ENCODE results near the gene FAIM.
A peak's percentile ranks its signal among the peaks of the same experiment; 100 is the strongest.
"Not testable (repeated sequence)": the region's sequence is repeated elsewhere in the genome, so short reads cannot be mapped to it uniquely, and the experiment has no call there.

Gene FAIM

GRCh38 chr3:138608322-138609135 lies at the start of gene FAIM:
FAIM (plus strand) TSS chr3:138608771; CDS start chr3:138619727, 10,956 bp downstream.
- no peaks in the 10 kb centered on the region for H3K27me3 ChIP-seq
- intact Hi-C loops (cut with DNase I; ENCODE audit: low total_unique reads) = loop anchor here (10.0 kb wide), 1 partner anchor 86 kb away; no protein-coding TSS in a partner anchor
- no peak for TF ChIP-seq CTCF (IDR thresholded peaks at IDR 0.05)
- no peaks in the 10 kb centered on the region for H3K36me3 ChIP-seq
- peak within 1 kb of the TSS; percentile 95 to 98 for H3K27ac ChIP-seq
- peak; percentile 61 to 86 for DNase-seq
- H3K9me3 ChIP-seq = no peaks in the 10 kb centered on the region
- H3K4me1 ChIP-seq = peaks cover 0 to 14% (median 6%) of the 10 kb centered on the region in 4 donors
- peak within 1 kb of the TSS; percentile 77 to 84 for H3K4me3 ChIP-seq

GRCh38 chr3:138559134-138559533 lies 49.4 kb upstream of the FAIM start:
- H3K27ac ChIP-seq = no peak overlapping the region
- H3K4me3 ChIP-seq = no peak overlapping the region
- TF ChIP-seq CTCF (IDR thresholded peaks at IDR 0.05) = no peak
- H3K9me3 ChIP-seq = peaks cover 4 to 31% (median 6%) of the 10 kb centered on the region in 3 donors
- no peak for DNase-seq
- H3K4me1 ChIP-seq = no peaks in the 10 kb centered on the region
- no peaks in the 10 kb centered on the region for H3K27me3 ChIP-seq
- H3K36me3 ChIP-seq = peaks cover 13 to 40% (median 39%) of the 10 kb centered on the region in 3 donors
- intact Hi-C loops (cut with DNase I; ENCODE audit: low total_unique reads) = no loop called here

GRCh38 chr3:138560501-138560900 lies 48.1 kb upstream of the FAIM start:
- Histone ChIP-seq H3K9me3 (peaks cover 4 to 31% (median 6%) of the 10 kb centered on the region in 3 donors), H3K4me1 (no peaks in the 10 kb centered on the region), H3K4me3 (no peak overlapping the region), H3K27ac (no peak overlapping the region), H3K36me3 (peaks cover 13 to 40% (median 32%) of the 10 kb centered on the region in 3 donors), H3K27me3 (no peaks in the 10 kb centered on the region)
- no peak for TF ChIP-seq CTCF (IDR thresholded peaks at IDR 0.05)
- no peak for DNase-seq
- intact Hi-C loops (cut with DNase I; ENCODE audit: low total_unique reads) = no loop called here

- H3K4me1 ChIP-seq; H3K4me3 ChIP-seq; DNase-seq; H3K27me3 ChIP-seq; H3K27ac ChIP-seq; intact Hi-C loops (cut with DNase I; ENCODE audit: low total_unique reads): not testable (repeated sequence)
- H3K9me3 ChIP-seq = peaks cover 4 to 30% (median 6%) of the 10 kb centered on the region in 3 donors
- peaks cover 25 to 40% (median 38%) of the 10 kb centered on the region in 3 donors for H3K36me3 ChIP-seq
Measured at GRCh38 chr3:138562902-138563301, 45.7 kb upstream of the FAIM start.

GRCh38 chr3:138566293-138566692 lies 42.3 kb upstream of the FAIM start:
- H3K36me3 ChIP-seq = peaks cover 19 to 34% (median 27%) of the 10 kb centered on the region in 3 donors
- H3K27ac ChIP-seq; DNase-seq; H3K9me3 ChIP-seq; H3K4me1 ChIP-seq; intact Hi-C loops (cut with DNase I; ENCODE audit: low total_unique reads); H3K4me3 ChIP-seq; H3K27me3 ChIP-seq: not testable (repeated sequence)

GRCh38 chr3:138567403-138567802 lies 41.2 kb upstream of the FAIM start:
- Histone ChIP-seq H3K4me3 (no peak overlapping the region), H3K27ac (no peak overlapping the region), H3K27me3 (no peaks in the 10 kb centered on the region), H3K4me1 (no peaks in the 10 kb centered on the region), H3K36me3 (peaks cover 14 to 34% (median 31%) of the 10 kb centered on the region in 3 donors), H3K9me3 (no peaks in the 10 kb centered on the region)
- DNase-seq = no peak
- intact Hi-C loops (cut with DNase I; ENCODE audit: low total_unique reads) = no loop called here
- no peak for TF ChIP-seq CTCF (IDR thresholded peaks at IDR 0.05)

Data from tibial artery (tissue), 4 donors.